CD14-positive monocyte (primary cell): ENCODE data around the gene RIGI. TPM values are rescaled to one million over a fixed set of nuclear protein-coding genes. Genes with fewer than 3 reads are reported as not detected.

Source experiments
- DNase-seq, 3 donors: peaks; one replicate each; pipeline ENCODE4 v3.0.0-alpha.2; 2011 to 2022
- H2AFZ ChIP-seq: 2 replicates; pipeline ENCODE4 v1.6.0; 2012; ENCODE audit warnings: mild to moderate bottlenecking, low read depth, low read length, inconsistent platforms; ENCODE audit not compliant: insufficient read depth, poor library complexity, severe bottlenecking
- H3K27ac ChIP-seq, 2 donors: 1 replicate in 1 of 2; 2 replicates in 1 of 2; pipeline ENCODE4 v1.5.1; 2012 to 2013; ENCODE audit warnings: low read length in 2 of 2, control low read depth in 1 of 2, inconsistent platforms in 1 of 2, low read depth in 1 of 2, mild to moderate bottlenecking in 1 of 2
- H3K27me3 ChIP-seq, 2 donors: one replicate each; pipeline versions ENCODE4 v1.6.0 to v1.6.1; 2011 to 2013; ENCODE audit warnings: low read length in 2 of 2; ENCODE audit not compliant: control insufficient read depth in 2 of 2, insufficient read depth in 2 of 2
- H3K36me3 ChIP-seq, 2 donors: replicated peaks in 1 of 2; 1 replicate in 1 of 2; 2 replicates in 1 of 2; pipeline versions ENCODE4 v1.5.1 to v1.6.1; 2012 to 2013; ENCODE audit warnings: low read length in 2 of 2, control low read depth in 1 of 2, inconsistent platforms in 1 of 2, mild to moderate bottlenecking in 1 of 2; ENCODE audit not compliant: insufficient read depth in 2 of 2, control insufficient read depth in 1 of 2
- H3K4me1 ChIP-seq, 2 donors: 1 replicate in 1 of 2; 2 replicates in 1 of 2; pipeline versions ENCODE4 v1.5.1 to v1.6.1; 2012 to 2013; ENCODE audit warnings: low read length in 2 of 2, control low read depth in 1 of 2, inconsistent platforms in 1 of 2, mild to moderate bottlenecking in 1 of 2, moderate library complexity in 1 of 2; ENCODE audit not compliant: insufficient read depth in 2 of 2, control insufficient read depth in 1 of 2
- H3K4me2 ChIP-seq: replicated peaks from 2 replicates; pipeline ENCODE3; 2012; ENCODE audit warnings: low read length, moderate library complexity, mild to moderate bottlenecking; ENCODE audit not compliant: poor library complexity, severe bottlenecking; ENCODE audit errors: extremely low read depth
- H3K4me3 ChIP-seq, 3 experiments: fragments of 200-600 bp in 1 of 3; sonication (generic) in 1 of 3; replicated peaks in 1 of 3; 1 replicate in 2 of 3; 2 replicates in 1 of 3; pipeline ENCODE4 v1.5.1; 2011 to 2013; ENCODE audit warnings: low read length in 3 of 3, mild to moderate bottlenecking in 3 of 3, control low read depth in 2 of 3, low read depth in 2 of 3, inconsistent platforms in 1 of 3, moderate library complexity in 1 of 3
- H3K79me2 ChIP-seq: 2 replicates; pipeline ENCODE4 v1.6.0; 2012; ENCODE audit warnings: mild to moderate bottlenecking, control low read depth, inconsistent platforms, low read length, moderate library complexity; ENCODE audit not compliant: insufficient read depth
- H3K9ac ChIP-seq: 2 replicates; pipeline ENCODE4 v1.6.0; 2017; ENCODE audit warnings: low read length, mild to moderate bottlenecking; ENCODE audit not compliant: insufficient read depth, poor library complexity, severe bottlenecking
- H3K9me3 ChIP-seq, 2 donors: replicated peaks in 1 of 2; 1 replicate in 1 of 2; 2 replicates in 1 of 2; pipeline versions ENCODE4 v1.5.1 to v1.6.1; 2012 to 2013; ENCODE audit warnings: low read length in 2 of 2, control low read depth in 1 of 2; ENCODE audit not compliant: control insufficient read depth in 1 of 2, insufficient read depth in 1 of 2
- H4K20me1 ChIP-seq: 2 replicates; pipeline ENCODE4 v1.6.0; 2012; ENCODE audit warnings: mild to moderate bottlenecking, low read length, control low read depth, moderate library complexity; ENCODE audit not compliant: insufficient read depth
- H3K27ac Mint-ChIP-seq, 7 donors: one replicate each; pipeline ENCODE4 v1.8.0; 2020; ENCODE audit warnings: mild to moderate bottlenecking in 7 of 7, mixed read lengths in 7 of 7, moderate library complexity in 6 of 7, inconsistent platforms in 2 of 7
- H3K27me3 Mint-ChIP-seq, 3 donors: one replicate each; pipeline ENCODE4 v1.8.0; 2021 to 2022; ENCODE audit warnings: low read depth in 3 of 3, mild to moderate bottlenecking in 3 of 3, mixed read lengths in 3 of 3, moderate library complexity in 3 of 3, inconsistent platforms in 1 of 3
- H3K36me3 Mint-ChIP-seq, 2 donors: one replicate each; pipeline ENCODE4 v1.8.0; 2020; ENCODE audit warnings: mixed read lengths in 2 of 2, inconsistent platforms in 1 of 2, mild to moderate bottlenecking in 1 of 2
- H3K4me1 Mint-ChIP-seq: one replicate; pipeline ENCODE4 v1.8.0; 2020; ENCODE audit warnings: mild to moderate bottlenecking, mixed read lengths
- H3K4me3 Mint-ChIP-seq, 2 donors: one replicate each; pipeline ENCODE4 v1.8.0; 2020; ENCODE audit warnings: mild to moderate bottlenecking in 2 of 2, mixed read lengths in 2 of 2, moderate library complexity in 1 of 2
- H3K9me3 Mint-ChIP-seq, 7 donors: one replicate each; pipeline ENCODE4 v1.8.0; 2020 to 2022; ENCODE audit warnings: mixed read lengths in 7 of 7, mild to moderate bottlenecking in 6 of 7, moderate library complexity in 6 of 7, inconsistent platforms in 2 of 7
- CTCF ChIP-seq: fragments of 200-600 bp; IDR thresholded peaks from one replicate; pipeline ENCODE4 v1.8.0; 2022; ENCODE audit warnings: antibody characterized with exemption, mild to moderate bottlenecking
- WGBS: methylation state at CpG from one replicate; pipeline ENCODE4 v1.1.5; 2013; ENCODE audit warnings: missing lambda C conversion rate; ENCODE audit not compliant: insufficient coverage; 5-methylcytosine and 5-hydroxymethylcytosine counted together
- intact Hi-C, 2 donors: fragments of 100-400 bp; cut with micrococcal nuclease; formaldehyde crosslinking; loops; one replicate each; pipeline versions ENCODE4 v1.15.0 to v1.15.1; 2023
- polyA plus RNA-seq, 3 donors: library from polyadenylated mRNA; depleted of rRNA in 1 of 3; unstranded in 2 of 3; stranded (reverse) in 1 of 3; fragments of 300-500 nt in 2 of 3; fragments of >200 nt in 1 of 3; fragmentation: Illumina TruSeq in 2 of 3; gene quantifications; 1 replicate in 2 of 3; 2 replicates in 1 of 3; pipeline ENCODE4 v1.2.3, GENCODE V29; 2012 to 2021

Gene RIGI
- polyA plus RNA-seq, 3 donors, result 7.6 to 14.3 (median 8.9) TPM

- DNase-seq, result no peak
- H3K4me1 Mint-ChIP-seq, result peaks cover 9% of the 10 kb centered on the region
- H3K4me3 Mint-ChIP-seq, result no peak overlapping the region
- Histone ChIP-seq H3K9me3 (no peaks in the 10 kb centered on the region), H3K27ac (no peak overlapping the region), H3K27me3 (no peaks in the 10 kb centered on the region), H3K4me3 (no peak overlapping the region), H4K20me1 (no peaks in the 10 kb centered on the region), H3K4me1 (peaks cover 1 to 7% of the 10 kb centered on the region in 2 donors), H3K79me2 (peaks cover 38% of the 10 kb centered on the region), H3K36me3 (peaks cover 22 to 46% of the 10 kb centered on the region in 2 donors), H3K4me2 (no peak overlapping the region), H3K9ac (no peak overlapping the region), H2AFZ (no peak overlapping the region)
- H3K27me3 Mint-ChIP-seq, result no peaks in the 10 kb centered on the region
- intact Hi-C loops, result no loop called here
- no peaks in the 10 kb centered on the region for H3K9me3 Mint-ChIP-seq
- H3K36me3 Mint-ChIP-seq, result peaks cover 40 to 48% of the 10 kb centered on the region in 2 donors
- peak overlapping the region in 1 of 7 donors; percentile 66 for H3K27ac Mint-ChIP-seq
- no peak for TF ChIP-seq CTCF
- 97% methylated on average over 26 of the region's 26 CpGs for WGBS
These were observed 40.8 kb upstream of the RIGI start for GRCh38 chr9:32566770-32567169.

DNA sequence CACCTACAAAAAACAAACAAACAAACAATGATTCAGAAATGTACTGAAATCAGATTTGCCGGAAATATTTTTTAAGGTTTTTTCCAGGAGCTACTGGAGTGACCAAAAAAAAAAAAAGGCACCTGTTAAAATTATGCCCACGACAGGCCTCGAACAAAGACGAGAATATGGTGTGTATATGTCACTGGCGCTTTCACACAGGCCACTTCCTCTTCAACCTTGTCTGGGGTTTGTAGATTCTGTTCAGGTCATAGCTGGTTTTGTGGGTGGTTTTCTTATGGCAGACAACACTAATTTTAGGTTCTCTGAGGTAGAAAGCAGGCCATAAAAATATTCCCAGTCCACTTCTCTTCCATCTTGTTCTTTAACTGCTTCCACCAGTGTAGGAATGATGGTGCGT is 40.0 kb upstream of the RIGI start:
- Histone ChIP-seq H3K9ac (no peak overlapping the region), H3K27me3 (no peaks in the 10 kb centered on the region), H3K4me2 (no peak overlapping the region), H3K4me3 (no peak overlapping the region), H3K79me2 (peaks cover 30% of the 10 kb centered on the region), H3K4me1 (no peaks in the 10 kb centered on the region), H3K36me3 (peaks cover 22 to 46% of the 10 kb centered on the region in 2 donors), H4K20me1 (no peaks in the 10 kb centered on the region), H3K27ac (no peak overlapping the region), H2AFZ (no peak overlapping the region), H3K9me3 (no peaks in the 10 kb centered on the region)
- H3K36me3 Mint-ChIP-seq, result peaks cover 40 to 48% of the 10 kb centered on the region in 2 donors
- no peak overlapping the region for H3K27ac Mint-ChIP-seq
- no peaks in the 10 kb centered on the region for H3K9me3 Mint-ChIP-seq
- DNase-seq, result no peak
- no peak overlapping the region for H3K4me3 Mint-ChIP-seq
- whole genome bisulfite sequencing, result 100% methylated on average over 1 of the region's 6 CpGs
- peaks cover 5% of the 10 kb centered on the region for H3K4me1 Mint-ChIP-seq
- intact Hi-C loops, result no loop called here
- TF ChIP-seq CTCF, result no peak
- no peaks in the 10 kb centered on the region for H3K27me3 Mint-ChIP-seq
